Measurements from ENCODE around the gene PRKCA. TPM values are rescaled to one million over a fixed set of nuclear protein-coding genes. Genes with fewer than 3 reads are reported as not detected.

Gene PRKCA
- total and polyA plus RNA-seq, 9 of the 15 experiments (the other 6 are each of a cell fraction or from before 2014, with no cell fraction given): 3.2 to 33.0 (median 17.8) TPM

GRCh38 chr17:66834919-66835454 is 532.6 kb downstream of the PRKCA start, which contains the start of gene CACNG5:
Gene CACNG5, plus strand, starts transcription at chr17:66835117. Its CDS starts 42,216 bp downstream, at chr17:66877333.
- intact Hi-C loops (cut with micrococcal nuclease): no loop called here
- no peak within 1 kb of the TSS for H3K4me2 ChIP-seq (ENCODE audit: insufficient read depth, low read length)

More at GRCh38 chr17:66834919-66835454, 532.6 kb downstream of the PRKCA start, which contains the start of gene CACNG5:
- Histone ChIP-seq H4K20me1 (replicated peaks; ENCODE audit: control insufficient read depth, insufficient read depth, low read length) (peaks cover 28% of the 10 kb centered on the region), H3K9me1 (ENCODE audit: control insufficient read depth, insufficient read depth, low read length) (no peaks in the 10 kb centered on the region), H3K79me2 (ENCODE audit: control insufficient read depth, insufficient read depth, low read length) (no peaks in the 10 kb centered on the region), H3K4me3 (no peak within 1 kb of the TSS), H3K27me3 (ENCODE audit: control insufficient read depth in 2 of 2, insufficient read depth in 2 of 2, low read length in 2 of 2) (peaks cover 15 to 75% of the 10 kb centered on the region in 2 experiments), H3K9ac (ENCODE audit: insufficient read depth in 1 of 2, low read depth in 2 of 2, low read length in 2 of 2) (no peak within 1 kb of the TSS), H3K27ac (ENCODE audit: extremely low read depth, low read depth, low read length) (no peak within 1 kb of the TSS), H2AFZ (ENCODE audit: low read depth, low read length) (no peak within 1 kb of the TSS), H3K4me1 (replicated peaks in 1 of 2; ENCODE audit: control insufficient read depth in 2 of 2, insufficient read depth in 2 of 2, low read length in 2 of 2) (peaks cover 0 to 9% of the 10 kb centered on the region in 2 experiments; a peak in 2 of 5 replicates), H3K9me3 (replicated peaks; ENCODE audit: control insufficient read depth, insufficient read depth, low read depth, low read length) (no peaks in the 10 kb centered on the region), H3K36me3 (ENCODE audit: control insufficient read depth, insufficient read depth, low read length) (no peaks in the 10 kb centered on the region)
- ATAC-seq (peak; percentile 87), FAIRE-seq (no peak), DNase-seq (ENCODE audit: extremely low read depth in 1 of 4, low spot score in 3 of 4) (peak; percentile 24 to 93 (median 84))
- ChIA-PET POLR2A (interaction anchor here (1.2 kb wide), 1 partner anchor 9 kb away, joined by 3 read pairs; no protein-coding TSS in a partner anchor), CTCF (ENCODE audit: low intra/inter-chr PET ratio) (no interaction called here)
- in situ Hi-C loops (cut with MboI): no loop called here
- TF ChIP-seq ZNF121 (CRISPR knock-in tag; conservative IDR thresholded peaks at IDR 0.05): no peak
- no peak for TF ChIP-seq CCNT2 (IDR thresholded peaks at IDR 0.05; ENCODE audit: borderline replicate concordance, extremely low read depth, insufficient read length, low read depth, low read length)
- no peak for TF ChIP-seq ZNF41 (CRISPR knock-in tag; conservative IDR thresholded peaks at IDR 0.05)
- no peak for TF ChIP-seq ZBTB49 (CRISPR knock-in tag; IDR thresholded peaks at IDR 0.05; ENCODE audit: borderline replicate concordance)
- TF ChIP-seq ZNF707 (CRISPR knock-in tag; conservative IDR thresholded peaks at IDR 0.05): no peak
- no peak for TF ChIP-seq E4F1 (CRISPR knock-in tag; IDR thresholded peaks at IDR 0.05; ENCODE audit: borderline replicate concordance)
- TF ChIP-seq ARID4B (CRISPR knock-in tag; IDR thresholded peaks at IDR 0.05): no peak
- TF ChIP-seq USF2 (CRISPR knock-in tag; IDR thresholded peaks at IDR 0.05): no peak
- no peak for TF ChIP-seq ELF4 (CRISPR knock-in tag; IDR thresholded peaks at IDR 0.05)
- TF ChIP-seq HOXB6 (CRISPR knock-in tag; IDR thresholded peaks at IDR 0.05; ENCODE audit: borderline replicate concordance): no peak
- no TSS peak for BruUV-seq (replicated peaks)
- WGBS (ENCODE audit: insufficient coverage, low coverage, missing lambda C conversion rate): 11% methylated on average over 27 of the region's 57 CpGs

Data from K562 (cell line).